ENCODE measurements around the gene KRT5.

DNA sequence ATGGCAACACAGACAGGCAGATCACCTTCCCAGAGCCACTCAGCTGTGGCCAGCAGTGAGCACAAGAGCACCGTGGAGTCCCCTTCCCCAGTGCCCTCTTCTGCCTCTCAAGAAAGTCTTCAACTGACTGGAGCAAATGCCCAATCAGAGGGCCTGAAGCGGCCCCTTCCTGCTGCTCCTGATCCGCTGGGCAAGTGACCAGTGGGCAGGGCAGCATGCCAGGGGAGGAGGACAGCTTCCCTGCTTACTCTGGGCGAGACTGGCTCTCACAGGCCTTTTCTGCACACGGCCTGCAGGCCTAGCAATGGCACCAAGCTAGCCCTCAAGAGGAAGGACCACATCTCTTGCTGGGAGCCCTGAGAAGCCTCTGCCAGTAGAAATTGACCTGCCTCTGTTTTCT, 31.9 kb upstream of the KRT5 start:
- TF ChIP-seq, protein P1, sequence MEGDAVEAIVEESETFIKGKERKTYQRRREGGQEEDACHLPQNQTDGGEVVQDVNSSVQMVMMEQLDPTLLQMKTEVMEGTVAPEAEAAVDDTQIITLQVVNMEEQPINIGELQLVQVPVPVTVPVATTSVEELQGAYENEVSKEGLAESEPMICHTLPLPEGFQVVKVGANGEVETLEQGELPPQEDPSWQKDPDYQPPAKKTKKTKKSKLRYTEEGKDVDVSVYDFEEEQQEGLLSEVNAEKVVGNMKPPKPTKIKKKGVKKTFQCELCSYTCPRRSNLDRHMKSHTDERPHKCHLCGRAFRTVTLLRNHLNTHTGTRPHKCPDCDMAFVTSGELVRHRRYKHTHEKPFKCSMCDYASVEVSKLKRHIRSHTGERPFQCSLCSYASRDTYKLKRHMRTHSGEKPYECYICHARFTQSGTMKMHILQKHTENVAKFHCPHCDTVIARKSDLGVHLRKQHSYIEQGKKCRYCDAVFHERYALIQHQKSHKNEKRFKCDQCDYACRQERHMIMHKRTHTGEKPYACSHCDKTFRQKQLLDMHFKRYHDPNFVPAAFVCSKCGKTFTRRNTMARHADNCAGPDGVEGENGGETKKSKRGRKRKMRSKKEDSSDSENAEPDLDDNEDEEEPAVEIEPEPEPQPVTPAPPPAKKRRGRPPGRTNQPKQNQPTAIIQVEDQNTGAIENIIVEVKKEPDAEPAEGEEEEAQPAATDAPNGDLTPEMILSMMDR (IDR thresholded peaks at IDR 0.05; ENCODE audit: poor library complexity): no peak
- TF ChIP-seq EZH2 (IDR thresholded peaks at IDR 0.05; ENCODE audit: borderline replicate concordance): no peak
- no peak for TF ChIP-seq EZH2phosphoT487 (IDR thresholded peaks at IDR 0.05; ENCODE audit: low read depth, severe bottlenecking, unreplicated experiment)
